ENCODE results near the gene ACKR4. TPM values are rescaled to one million over a fixed set of nuclear protein-coding genes. Genes with fewer than 3 reads are reported as not detected.
A peak's percentile ranks its signal among the peaks of the same experiment; 100 is the strongest.
"Not testable (repeated sequence)": the region's sequence is repeated elsewhere in the genome, so short reads cannot be mapped to it uniquely, and the experiment has no call there.

ACKR4 gene
- 4.4 and 7.7 TPM in 2 replicates for total RNA-seq

DNA sequence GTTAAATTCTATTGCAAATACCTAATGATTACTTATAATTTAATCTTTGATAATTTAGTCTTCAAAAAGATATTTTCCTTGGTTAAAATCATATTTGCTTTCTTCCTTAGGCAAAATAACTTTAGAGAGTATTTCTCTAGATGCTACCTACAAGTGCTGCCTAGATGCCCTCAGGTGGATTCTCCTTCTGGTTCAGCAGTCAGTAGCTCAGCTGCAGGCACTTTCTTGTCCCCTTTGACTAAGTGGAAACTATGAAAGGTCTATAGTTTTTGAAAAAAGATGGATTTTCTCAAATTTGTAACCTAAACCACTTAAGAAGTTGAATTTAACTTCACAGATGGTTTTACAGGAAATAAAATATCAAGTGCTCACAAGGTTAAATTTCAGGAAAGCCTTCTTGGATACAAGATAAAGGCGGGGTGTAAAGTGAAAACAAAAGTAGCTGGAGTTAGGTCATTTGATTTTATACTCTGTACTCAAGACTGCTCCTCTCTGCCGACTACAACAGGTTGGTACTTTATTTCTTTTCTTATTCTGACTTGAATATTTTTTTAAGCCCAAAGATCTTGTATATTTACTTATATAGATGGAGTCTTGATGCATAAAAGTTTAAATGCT lies at the start of gene ACKR4:
Gene ACKR4, plus strand, starts transcription at position 455 of the 618 bp plus-strand sequence. CDS start 3,128 bp downstream, outside the sequence.
- DNase-seq (ENCODE audit: low read depth, low spot score), result no peak

DNA sequence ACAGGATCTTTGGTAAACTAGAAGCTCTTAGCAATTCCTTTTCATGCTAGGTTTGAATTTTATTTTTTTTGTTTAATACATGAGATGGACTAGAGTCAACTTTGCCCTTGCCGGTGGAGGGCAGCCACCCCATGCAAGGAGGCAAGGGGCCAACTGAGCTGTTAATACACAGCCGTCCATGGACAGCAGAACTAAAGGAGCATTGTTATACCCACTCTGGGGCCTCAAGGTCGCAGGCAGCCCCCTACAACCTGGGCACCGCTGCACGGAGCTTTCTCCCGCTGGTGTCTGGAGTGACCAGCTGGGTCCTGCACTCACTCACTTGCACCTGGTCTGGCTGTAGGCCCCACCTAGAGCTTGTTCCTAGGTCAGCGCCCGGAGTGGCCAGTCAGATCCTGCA lies 47.9 kb upstream of the ACKR4 start:
- DNase-seq (ENCODE audit: low read depth, low spot score), result no peak

DNA sequence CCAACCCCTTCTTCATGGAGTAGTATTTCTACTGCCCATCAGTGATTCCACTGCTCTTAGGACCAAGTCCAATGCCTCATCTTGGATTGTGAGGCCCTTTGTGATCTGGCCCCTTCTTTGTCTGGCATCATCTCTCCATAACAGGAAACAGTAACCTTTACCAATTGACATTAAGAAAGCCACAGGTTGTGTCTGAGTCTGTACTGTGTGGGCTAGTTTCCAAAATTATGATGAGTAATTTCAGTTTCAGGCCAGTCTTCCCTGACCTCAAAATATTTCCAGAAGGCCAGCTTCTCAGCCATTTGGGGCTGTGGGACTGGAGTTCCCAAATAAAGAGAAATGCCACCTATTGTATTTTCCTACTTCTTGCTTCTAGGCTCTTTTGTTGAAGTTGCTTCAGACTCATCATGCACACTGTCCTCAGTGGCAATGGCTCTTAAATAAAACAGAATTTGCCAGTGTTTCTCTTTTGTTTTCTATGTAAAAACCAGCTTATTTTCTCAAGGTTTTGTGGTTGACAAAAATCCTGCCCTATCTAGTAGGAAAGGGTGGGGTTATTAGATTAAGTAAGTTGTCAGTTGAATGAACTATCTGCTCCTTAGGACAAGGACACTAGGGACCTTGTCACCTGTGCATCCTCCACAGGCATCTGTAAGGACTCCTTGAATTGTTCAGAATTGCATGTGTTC lies 47.0 kb upstream of the ACKR4 start:
- no peak for DNase-seq (ENCODE audit: low read depth, low spot score)

DNA sequence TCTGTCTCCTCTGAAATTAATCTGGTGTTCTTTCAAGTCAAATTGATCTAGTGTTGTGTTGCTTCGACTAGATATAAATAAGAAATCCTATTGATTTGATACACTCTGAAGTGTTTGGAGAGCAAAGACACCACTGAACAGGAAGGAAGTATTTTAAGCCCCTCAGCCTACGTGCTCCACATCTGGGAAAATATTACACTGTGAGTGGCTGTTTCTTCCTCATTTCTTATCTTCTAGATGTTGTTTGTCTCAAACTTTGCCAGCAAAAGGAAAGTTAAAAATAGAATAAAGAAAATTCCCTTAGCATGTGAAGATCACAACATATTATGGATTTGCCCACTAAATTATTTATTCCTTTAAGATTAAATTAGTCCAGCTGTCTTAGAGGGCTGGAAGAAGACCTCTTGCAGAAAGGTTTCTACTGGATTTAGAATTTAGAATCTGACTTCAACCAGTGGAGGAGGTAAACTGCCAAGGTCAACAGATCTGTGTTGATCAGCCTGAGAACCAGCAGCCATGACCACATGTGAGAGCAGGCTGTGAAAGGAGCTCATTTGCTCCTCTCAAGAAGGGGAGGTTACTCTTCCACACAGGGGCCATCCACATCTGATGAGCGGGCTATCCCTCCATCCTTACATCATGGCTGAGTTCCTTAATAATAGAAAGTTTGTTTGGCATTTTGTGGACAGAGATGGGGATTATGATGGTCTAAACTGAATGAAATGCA lies 46.3 kb upstream of the ACKR4 start:
- DNase-seq (ENCODE audit: low read depth, low spot score), result no peak

DNA sequence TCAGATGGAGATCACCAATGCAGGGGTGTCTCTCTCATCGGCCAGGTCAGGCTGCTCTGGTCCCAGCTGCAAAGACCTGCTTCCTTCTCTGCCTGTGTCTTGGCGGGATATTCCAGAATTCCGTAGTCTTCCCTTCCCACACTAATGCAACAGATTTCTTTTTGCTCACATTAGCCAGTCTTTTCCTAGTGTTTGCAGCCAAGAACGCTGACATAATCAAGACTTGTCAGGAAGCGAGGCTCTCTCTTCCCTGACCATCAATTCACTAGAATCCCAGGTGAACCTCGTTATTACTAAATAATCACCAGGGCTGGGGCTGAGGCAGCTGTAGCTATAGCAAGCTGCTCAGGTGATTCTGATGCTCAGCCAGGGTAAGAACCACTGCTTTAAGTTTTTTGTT lies 43.2 kb upstream of the ACKR4 start:
- DNase-seq (ENCODE audit: low read depth, low spot score), result no peak

DNA sequence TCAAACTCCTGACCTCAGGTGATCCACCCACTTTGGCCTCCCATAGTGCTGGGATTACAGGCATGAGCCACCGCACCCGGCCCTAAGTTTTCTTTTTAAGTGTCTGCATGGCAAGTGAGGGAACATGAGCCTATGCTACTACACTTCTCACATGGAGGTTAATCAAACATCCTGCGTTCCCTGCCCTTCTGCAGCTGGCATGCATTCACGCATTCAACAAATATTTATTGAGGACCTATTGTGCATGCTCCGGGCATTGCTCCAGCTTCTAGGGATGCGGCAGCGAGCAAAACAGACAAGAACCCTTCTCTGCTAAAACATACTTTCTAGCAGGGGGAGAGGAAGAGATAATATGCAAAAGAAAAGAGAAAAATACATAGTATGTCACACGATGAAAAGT lies 42.6 kb upstream of the ACKR4 start:
- DNase-seq (ENCODE audit: low read depth, low spot score), result no peak

DNA sequence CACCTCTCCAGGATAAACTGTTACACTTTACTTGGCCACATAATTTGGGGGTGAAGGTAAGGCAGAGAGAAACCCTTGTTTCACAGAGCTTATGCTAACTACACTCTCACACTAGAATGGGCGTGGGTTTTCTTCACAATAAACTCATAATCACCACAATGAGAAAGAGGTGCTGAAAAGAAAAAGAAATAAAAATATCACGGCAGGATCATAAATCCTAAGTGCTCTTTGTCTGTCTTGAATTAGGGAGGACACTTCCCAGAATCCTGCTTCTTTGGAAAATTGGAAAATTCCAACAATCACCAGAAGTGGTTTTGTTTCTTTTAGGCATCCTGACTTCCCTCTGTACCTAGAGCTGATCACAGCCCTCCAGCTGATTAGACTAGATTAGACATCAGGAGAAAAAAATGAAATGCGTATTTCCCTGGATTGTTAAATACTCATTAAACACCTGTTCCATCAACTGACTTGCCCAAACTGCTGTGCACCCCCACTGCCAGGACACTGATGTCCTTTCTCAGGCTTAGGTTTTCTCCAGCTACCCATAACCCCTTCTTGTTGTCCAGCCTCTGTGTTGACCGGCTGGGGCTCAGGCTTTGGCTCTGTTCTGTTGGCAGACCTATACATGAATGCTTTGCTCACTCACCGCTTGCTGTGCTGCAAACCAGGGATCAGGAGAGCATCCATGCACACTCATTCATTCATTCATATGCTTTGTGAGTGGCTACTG lies 41.6 kb upstream of the ACKR4 start:
- no peak for DNase-seq (ENCODE audit: low read depth, low spot score)

DNA sequence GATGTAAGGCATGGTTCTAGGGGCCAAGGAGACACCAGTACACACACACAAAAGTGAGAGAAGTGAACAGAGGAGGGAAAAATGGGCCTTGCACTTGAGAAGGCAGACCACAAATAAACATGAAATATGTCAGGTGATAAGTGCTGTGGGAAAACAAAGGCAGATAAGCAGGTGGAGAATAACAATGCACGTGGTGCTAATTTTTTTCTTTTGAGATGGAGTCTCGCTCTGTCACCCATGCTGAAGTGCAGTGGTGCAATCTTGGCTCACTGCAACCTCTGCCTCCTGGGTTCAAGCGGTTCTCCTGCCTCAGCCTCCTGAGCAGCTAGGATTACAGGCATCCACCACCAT lies 41.1 kb upstream of the ACKR4 start:
- DNase-seq (ENCODE audit: low read depth, low spot score), result not testable (repeated sequence)

DNA sequence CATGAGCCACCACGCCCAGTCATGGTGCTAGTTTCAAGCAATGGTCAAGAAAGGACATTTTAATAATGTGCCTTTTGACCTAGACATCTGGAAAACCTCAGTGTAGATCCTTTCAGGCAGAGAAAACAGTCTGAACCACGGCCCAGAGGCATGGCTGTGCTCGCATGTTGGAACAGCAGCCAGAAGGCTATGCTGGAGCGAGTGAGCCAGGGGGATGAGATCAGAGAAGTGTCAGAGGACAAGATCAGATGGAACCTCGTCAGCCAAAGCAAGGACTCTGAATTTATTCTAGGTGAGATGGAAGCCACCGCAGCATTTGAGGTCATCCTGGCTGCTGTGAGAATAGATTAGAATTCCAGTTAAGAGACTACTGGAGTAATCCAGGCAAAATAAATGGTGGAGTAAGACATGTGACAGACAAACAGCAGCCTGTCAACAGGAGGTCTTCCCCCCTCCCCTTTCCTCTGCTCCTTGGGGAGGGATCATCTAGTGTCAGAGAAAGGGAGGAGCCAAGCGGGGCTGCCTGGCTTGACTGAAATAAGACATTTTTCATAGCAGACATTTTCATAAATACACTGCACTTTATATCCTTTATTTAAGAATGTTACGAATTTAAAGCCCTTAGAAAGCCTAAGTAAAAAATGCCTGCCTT lies 40.4 kb upstream of the ACKR4 start:
- DNase-seq (ENCODE audit: low read depth, low spot score), result no peak

DNA sequence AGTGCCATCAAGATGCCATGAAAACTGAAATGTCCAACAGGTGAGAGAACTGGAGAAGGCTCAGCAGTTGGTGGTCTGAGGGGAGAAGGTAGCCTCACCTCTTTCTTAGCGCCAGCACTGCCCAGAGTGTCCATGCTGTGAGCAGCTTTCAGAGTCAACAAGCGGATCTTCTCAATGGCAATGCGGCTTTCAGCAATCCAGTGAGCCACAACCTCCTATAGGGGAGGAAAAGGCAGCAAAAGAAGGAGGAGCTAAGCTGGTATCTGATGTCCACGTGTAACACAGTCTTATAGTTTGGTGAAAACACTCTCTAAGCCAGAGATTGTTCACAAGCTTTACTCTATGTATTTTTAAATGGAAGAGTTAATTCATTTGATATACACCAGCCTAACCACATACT lies 36.1 kb upstream of the ACKR4 start:
- no peak for DNase-seq (ENCODE audit: low read depth, low spot score)

DNA sequence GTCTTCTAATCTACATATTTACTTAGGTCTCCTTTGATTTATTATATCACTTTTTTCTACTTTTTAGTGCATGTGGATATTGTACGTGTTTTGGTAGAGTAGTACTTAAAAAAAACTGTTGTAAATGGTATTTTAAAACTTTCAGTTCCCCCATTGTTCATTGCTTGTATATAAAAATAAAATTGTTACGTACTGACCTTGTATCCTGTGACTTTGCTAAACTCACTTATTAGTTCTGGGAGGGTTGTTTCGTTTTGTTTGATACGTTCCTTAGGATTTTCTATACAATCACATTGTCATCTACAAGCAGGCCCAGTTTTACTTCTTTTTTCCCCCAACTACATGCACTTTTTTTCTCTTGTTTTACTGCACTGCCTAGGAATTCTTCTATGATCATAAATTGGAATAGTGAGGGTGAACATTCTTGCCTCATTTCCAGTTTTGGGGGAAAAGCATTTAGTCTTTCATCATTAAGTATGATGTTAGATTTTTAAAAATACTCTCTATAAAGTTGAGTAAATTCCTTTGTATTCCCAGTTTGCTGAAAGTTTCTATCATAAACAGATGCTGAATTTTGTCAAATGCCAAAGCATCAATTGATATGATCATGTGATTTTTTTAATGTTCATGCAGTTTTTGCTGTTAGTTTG lies 33.5 kb upstream of the ACKR4 start:
- no peak for DNase-seq (ENCODE audit: low read depth, low spot score)

DNA sequence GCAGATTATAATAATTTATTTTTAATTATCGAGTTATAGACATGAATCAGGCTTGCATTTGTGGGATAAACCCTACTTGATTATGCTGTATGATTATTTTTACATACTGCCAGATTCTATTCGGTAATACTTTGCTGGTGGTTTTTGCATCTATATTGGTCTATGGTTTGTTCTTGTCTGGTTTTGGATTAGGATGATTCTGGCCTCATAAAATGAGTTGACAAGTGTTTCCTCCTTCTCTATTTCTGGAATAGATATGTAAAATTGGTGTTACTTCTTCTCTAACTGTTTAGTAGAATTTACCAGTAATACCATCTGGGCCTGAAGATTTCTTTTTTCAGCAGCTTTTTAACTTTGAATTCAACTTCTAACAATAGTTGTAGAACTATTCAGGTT lies 33.0 kb upstream of the ACKR4 start:
- DNase-seq (ENCODE audit: low read depth, low spot score), result no peak

DNA sequence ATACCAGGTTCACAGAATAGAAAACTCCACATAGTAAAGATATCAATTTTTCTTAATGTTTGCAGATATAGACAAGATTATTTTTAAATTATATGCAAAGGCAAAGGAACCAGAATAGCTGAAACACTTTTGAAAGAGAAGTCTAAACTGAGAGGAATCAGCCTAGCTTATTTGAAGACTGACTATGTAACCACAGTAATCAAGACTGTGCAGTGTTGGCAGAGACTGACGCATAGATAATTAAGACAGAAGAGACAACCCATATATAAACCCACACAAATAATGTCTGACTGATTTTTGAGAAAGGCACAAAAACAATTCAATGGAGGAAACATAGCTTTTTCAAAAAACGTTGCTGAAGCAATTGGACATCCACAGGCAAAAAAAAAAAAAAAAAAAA lies 28.6 kb upstream of the ACKR4 start:
- DNase-seq (ENCODE audit: low read depth, low spot score), result no peak

DNA sequence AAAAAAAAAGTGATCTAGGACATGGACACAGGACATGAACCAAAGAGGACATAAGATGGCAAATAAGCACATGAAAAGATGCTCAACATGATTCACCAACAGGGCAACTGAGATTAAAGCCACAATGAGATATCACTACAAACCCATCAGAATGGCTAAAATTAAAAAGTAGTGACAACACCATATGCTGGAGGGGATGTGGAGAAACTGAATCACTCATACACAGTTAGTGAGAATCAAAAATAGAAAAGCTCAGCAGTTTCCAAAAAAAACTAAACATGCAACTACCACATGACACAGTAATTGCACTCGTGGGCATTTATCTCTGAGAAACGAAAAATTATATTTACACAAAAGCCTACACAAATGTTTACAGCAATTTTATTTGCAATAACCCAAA lies 27.9 kb upstream of the ACKR4 start:
- no peak for DNase-seq (ENCODE audit: low read depth, low spot score)

DNA sequence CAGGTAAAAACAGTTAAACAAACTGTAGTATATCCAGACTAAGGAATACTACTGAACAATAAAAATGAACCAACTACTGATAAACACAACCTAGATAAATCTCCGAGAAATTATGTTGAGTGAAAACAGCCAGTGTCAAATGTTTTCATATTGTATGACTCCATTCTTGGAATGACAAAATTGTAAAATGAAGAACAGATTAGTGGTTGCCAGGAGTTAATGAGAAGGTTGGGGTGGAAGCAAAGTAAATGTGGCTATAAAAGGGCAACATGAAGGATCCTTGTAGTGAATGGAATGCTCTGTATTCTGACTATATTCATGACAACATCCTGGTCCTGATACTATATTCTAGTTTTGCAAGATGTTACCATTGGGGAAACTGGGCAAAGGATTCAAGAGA lies 27.5 kb upstream of the ACKR4 start:
- no peak for DNase-seq (ENCODE audit: low read depth, low spot score)

DNA sequence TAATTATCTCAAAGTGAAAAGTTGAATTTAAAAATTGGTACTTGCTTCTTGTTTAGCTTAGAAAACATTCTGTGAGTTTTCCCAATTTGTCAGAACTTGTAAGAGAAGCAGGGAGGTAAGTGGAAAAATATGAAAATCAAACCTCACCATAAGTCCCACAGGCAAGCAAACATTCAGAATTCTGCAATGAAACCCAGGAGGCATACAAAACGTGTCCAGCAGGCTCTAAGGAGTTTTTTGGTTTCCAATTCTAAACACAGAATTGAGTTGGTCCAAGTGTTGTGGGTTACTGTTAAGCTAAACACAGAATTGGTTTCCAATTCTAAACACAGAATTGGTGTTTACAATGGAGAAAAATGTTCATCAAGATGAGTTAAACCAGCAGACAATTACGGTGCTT lies 27.1 kb upstream of the ACKR4 start:
- DNase-seq (ENCODE audit: low read depth, low spot score), result no peak

DNA sequence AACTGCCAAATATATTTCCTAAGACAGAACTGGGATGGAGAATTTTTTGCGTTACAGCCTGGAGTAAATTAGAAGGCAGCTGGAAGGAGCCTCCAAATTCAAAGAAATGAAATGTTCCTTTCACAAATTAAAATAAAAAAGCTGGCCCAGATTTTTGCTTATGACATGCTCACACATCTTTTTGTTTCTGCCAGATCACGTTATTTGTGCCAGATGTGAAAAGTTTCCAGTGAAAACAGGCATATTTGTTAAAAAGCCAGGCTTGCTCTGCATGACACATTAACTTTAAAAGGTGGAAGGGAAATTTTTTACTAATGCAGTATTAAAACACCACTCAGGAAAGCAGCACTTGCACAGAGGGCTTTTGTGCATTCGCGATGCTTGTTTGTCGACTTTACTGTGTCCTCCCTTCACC lies 23.3 kb upstream of the ACKR4 start:
- no peak for DNase-seq (ENCODE audit: low read depth, low spot score)

DNA sequence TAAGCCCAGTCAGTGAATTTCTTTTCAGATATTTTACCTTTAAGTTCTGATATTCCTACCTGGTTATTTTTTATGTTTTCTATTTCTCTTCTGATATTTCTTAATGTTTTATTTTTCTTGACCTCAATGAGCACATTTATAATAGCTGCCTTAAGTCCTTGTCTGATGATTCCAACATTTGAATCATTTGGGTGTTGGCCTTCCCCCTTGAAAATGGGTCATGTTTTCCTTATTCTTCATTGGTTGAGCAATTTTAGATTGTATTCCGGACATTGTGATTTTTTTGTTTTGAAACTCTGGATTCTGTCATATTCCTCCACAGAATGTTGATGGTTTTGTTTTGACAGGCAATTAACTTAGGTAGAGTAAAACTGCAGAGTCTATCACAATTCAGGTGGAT lies 9.7 kb upstream of the ACKR4 start:
- no peak for DNase-seq (ENCODE audit: low read depth, low spot score)

DNA sequence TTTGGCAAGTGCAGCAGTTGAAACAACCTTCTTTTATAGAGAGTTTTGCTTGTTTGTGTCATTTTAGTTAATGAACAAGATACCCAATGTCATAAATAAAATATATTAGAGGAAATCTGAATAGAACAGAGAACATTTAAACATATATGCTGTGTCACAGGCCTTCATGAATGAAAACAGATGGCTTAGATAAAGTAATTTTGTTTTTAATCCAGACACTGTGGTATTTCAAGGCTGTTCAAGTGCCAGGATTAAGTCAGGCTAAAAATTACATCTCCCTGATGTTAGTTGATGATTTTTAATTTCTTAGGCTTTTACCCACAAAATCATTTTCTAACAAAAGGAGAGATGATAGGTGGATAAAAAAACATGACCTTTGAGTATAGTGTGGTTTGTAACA lies 4.9 kb upstream of the ACKR4 start:
- no peak for DNase-seq (ENCODE audit: low read depth, low spot score)

DNA sequence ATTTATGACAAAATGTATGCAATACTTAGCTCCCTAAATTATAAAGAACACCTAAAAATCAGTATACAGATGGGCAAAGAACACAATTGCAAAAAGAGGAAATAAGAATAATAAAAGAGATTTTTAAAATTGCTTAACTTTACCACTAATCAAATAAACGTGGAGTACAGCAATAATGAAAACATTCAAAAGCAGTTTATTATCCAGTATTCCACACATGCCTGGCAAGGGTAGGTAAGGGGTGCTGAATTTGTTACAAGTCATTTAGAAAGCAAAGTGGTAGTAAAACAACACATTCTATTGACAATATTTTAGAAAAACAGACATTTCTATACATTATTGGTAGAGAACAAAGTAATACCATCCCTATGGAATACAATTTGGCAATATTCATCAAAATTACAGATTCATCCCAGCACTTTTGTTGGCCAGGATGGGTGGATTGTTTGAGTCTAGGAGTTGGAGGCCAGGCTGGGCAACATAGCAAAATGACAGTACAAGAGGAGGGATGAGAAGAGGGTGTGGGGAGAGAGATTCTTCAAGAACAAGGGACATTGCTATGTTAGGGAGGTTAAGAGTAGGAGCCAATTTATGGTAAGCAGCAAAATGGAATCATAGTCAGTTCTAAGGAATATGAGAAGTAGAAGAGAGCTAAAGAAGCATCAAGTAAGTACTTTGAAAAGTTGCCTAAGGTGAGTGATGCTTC lies 3.7 kb upstream of the ACKR4 start:
- no peak for DNase-seq (ENCODE audit: low read depth, low spot score)

DNA sequence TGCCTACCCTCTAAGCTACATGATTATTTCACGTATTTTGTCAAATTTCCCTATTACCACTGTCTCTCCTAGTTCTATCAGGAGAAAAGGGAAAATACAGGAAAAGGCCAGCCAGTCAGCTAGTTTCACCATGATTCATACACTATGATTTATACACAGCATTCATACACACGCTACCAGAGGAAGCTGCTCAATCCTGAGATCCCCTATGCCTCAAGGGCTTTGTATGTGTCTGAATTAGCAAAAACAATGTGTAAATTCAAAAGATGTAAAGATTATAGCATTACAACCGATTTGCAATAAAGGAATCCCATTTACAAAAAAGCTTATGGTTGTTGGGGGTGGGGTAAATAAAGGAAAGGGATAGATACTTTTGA lies 3.1 kb upstream of the ACKR4 start:
- peak; percentile 64 for DNase-seq (ENCODE audit: low read depth, low spot score)
